ENCODE results near the gene PRKG1.

PRKG1 gene

DNA sequence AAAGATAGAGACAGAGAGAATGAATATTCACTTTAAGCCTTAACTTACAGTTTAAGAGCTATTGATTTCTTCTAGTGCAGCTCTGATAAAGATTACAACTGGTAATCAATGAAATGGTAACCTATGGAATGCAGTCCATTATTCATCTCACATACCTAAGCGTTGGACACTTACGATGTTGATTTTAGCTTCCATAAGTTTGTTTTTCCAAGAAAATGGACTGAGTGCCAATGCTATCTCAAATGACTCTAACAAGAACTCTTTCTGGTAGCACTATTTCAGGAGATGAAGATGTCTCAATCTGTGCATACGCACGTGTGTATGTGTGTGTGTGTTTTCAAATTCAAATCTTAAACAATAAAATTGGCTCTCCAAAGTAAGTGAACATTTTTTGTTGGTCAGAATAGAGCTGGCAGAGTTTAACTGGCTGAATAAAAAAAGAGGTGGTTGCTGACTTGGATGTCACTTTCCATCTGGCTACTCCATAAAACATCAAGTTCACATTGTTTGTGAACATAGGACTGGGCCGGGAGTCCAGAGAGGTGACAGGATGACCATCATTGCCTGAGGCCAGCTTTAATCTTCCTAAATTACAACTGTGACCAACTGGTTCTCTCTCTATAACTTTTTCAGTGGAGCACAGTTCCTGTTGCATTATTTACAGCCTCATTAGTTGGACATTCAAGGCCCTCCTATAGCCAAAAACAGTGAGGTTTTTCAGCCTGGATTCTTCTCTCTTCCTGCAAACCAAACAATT is 732.0 kb downstream of the PRKG1 start:
- no peak for DNase-seq (ENCODE audit: low read depth)

DNA sequence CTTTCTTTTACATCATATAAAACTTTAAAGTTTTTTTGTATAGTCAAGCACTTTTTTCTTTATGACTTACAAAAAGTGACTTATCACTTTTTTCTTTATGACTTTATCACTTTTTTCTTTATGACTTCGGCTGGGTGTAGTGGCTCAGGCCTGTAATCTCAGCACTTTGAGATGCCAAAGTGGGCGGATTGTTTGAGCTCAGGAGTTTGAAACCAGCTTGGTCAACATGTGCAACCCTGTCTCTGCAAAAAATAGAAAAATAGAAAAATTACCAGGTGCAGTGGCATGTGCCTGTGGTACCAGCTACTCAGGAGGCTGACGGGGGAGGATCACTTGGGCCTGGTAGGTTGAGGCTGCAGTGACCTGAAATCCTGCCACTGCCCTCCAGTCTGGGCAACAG is 733.9 kb downstream of the PRKG1 start:
- DNase-seq (ENCODE audit: low read depth) = no peak

DNA sequence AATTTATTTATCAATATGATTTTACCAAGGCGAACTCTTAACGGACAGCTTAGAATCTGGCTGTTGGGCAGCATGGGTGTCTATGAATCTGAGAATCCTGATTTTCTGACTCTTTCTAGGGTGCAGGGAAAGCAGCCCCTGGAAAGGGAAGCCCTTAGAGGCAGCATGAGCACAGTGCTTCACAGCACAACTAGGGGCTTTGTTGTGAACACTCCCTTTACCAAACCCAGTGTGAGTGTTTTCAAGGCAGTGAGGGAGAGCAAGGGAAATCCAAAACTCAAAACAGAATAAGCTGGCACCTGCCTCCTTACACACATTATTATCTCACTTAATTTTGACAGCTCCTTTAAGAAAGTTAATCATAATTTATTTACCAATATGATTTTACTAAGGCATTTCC is 741.4 kb downstream of the PRKG1 start:
- DNase-seq (ENCODE audit: low read depth) = no peak

DNA sequence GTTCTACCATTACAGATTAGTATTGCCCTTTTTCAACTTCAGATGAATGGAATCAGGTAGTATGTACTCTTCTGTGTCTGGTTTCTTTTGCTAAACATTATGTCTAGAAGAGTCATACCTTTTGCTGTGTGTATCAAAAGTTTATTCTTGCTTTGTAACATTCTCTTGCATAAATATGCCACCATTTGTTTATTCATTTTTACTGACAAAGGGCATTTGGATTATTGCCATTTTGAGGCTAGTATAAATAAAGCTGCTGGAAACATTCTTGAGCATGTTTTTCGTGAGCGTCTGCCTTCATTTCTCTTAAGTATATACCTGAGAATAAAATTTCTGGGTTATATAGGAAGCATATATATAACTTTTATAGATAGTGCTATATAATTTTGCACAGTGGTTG is 746.8 kb downstream of the PRKG1 start:
- no peak for DNase-seq (ENCODE audit: low read depth)

DNA sequence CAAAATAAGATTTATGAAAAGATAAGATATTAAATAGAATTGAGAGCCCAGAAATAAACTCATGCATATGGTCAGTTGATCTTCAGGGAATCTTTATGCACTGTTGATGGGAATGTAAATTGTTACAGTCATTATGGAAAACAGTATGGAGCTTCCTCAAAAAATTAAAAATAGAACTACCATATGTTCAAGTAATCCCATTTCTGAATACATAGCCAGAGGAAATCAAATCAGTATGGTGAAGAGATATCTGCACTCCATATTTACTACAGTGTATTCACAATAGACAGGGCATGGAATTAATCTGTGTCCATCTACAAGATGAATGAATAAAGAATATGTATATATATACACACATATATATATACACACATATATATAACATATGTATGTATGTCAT is 747.5 kb downstream of the PRKG1 start:
- no peak for DNase-seq (ENCODE audit: low read depth)

DNA sequence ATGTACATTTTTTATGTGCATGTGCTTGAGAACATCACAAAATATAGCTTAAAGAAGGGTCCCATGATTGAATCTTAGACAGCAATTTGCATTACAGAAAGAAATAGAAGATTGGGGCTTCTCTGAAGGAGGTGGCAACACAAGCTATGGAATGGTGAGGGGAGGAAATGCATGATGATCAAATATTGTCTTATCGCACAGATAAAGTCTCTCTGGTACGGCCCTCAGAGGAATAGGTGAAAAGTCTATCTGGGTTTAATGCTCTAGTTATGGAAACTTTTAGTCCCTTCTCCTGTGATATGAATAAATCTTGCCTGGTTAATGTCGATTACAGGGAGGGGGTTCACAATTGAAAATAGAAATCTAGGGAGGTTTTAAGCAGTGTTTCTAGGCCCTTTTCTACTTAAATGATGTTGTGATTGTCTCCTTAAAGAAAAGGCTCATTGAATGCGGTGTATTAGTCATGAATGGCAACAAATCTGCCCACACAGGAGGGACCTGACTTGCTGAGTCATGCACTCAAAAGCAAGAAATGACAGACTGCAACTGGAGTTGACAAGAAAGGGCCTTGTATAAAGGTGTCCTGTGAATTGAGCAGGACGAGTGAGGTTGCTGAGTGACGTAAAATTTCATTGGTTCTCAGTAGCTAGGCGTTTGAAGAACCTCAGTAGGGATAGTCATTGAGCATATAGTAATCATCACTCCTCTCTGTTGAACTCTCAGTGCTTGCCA is 758.5 kb downstream of the PRKG1 start:
- DNase-seq (ENCODE audit: low read depth) = no peak

DNA sequence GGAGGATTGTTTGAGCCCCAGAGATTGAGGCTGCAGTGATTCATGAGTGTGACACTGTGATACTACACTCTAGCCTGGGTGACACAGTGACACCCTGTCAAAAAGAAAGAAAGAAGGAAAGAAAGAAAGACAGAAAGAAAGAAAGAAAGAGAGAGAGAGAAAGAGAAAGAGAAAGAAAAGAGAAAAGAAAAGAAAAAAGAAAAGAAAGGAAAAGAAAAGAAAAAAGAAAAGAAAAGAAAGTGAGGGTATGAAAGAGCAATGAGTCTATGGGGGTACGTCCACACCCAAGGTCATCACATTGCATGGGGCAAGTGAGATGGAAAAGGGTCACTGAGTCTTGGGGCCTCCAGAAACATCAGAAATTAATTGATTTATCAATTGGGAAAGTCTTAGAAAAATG is 760.3 kb downstream of the PRKG1 start:
- no peak for DNase-seq (ENCODE audit: low read depth)

DNA sequence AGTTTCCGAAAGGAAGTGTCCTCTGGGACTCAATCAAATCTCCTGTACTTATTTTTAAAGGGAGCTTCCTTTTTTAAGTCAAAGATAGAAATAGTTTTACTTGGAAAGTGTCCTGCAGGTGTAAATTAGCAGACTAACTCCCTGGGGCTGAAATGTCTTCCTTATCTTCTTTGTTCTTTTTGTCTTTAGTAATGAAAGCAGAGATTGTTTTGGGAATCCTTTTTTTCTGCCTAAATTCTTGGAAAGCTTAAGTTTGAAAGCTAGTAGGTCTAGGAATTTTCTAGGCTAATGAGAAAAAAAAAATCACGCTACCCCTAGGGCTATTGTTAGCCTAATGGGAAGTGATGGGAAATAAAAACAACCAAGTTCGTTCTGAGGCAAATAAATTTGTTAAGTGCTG is 764.2 kb downstream of the PRKG1 start:
- no peak for DNase-seq (ENCODE audit: low read depth)

DNA sequence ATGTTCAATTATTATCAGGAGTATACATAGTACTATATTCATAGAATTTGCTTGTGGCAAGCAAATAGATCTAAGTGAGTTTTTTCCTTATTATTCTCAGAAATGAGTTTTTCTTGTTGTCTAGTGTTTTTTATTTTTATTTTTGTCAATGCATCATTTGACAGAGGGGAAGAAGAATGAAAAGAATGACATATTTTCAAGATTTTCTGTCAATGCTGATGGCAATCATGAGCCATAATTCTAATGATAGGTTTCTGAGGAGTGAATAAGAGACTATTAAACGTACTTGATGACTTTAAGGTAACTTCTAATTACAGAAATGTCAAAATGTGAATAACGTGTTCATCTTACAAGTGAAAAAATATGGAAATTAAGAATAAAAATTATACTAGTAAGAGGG is 769.7 kb downstream of the PRKG1 start:
- no peak for DNase-seq (ENCODE audit: low read depth)

DNA sequence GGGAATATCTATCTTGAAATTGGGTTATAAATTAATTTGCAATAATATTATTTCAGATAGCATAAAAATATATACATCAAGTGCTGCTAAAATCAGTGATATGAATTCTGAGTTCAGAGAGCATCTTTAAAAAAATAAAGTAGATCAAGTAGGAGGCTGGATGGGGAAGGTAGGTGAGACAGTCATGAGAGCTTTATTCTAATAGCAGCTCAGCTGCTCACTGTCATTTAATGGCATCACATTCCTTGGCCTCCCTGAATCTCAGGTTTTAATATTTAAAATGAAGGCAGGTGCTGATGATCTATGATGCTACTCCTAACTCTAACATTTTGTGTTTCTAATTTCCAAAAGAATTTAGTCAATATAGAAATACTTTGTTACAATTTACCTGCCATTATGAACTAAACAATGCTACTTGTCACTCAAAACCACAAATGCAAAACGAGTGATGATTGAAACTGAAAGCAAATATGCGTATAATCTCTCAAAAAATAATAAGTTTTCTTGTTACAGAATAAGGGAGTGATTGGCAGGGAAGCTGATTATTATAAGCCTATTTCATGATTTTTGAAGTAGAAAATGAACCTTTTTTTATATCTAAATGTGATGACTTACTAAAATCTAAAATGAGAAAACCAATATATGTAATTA is 772.7 kb downstream of the PRKG1 start:
- no peak for DNase-seq (ENCODE audit: low read depth)

DNA sequence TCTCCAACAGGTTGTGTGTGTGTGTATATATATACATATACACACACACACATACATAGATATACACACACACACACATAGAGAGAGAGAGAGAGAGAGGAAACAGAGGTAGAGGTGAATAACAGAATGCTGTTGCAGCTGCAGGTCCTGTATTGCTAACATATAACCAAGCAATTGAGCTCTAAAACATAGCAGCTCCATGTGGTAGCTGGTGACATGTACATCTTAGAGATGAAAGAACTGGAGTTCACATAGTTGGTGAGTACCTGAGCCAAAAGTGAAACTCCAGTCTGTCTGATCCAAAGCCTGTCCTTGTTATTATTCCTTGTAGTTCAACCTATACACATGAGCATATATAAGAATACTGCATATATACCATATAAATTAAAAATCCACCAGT is 778.0 kb downstream of the PRKG1 start:
- DNase-seq (ENCODE audit: low read depth) = no peak

DNA sequence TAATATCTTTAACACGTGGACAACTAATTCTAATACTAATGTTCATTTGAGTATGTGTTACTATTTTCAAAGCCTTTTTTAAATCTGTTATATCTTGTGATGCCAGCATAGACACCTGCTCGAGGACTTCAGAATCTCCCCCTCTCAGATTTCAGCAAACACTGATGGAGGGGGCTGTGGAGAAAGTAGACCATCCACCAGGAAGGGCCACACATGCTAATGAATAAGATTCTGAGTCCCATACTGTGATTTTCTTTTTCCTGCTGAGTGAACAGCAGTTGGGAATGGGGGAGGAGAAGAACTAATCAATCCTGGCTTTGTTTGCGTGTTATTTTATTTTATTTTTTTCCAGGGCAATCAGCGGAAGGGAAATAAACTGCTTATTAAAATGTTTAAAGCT is 783.0 kb downstream of the PRKG1 start:
- DNase-seq (ENCODE audit: low read depth) = no peak

DNA sequence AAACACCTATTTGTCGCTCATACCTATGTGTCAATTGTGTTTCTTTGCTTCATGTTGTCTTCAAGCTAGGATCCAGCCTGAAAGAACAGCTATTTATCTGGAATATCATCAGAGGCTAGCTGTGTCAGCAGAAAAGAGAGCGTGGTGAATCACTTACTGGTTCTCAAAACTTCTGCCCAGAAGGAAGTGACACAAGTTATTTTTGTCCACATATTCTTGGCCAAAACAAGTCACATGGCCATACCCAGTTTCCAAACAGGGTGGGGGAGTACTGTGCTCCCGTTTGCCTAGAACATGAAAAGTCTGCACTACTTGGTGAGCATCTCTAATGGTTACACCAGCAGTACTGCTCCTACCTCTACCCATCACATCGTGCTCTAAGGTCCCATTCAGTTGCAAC is 786.0 kb downstream of the PRKG1 start:
- DNase-seq (ENCODE audit: low read depth) = no peak

DNA sequence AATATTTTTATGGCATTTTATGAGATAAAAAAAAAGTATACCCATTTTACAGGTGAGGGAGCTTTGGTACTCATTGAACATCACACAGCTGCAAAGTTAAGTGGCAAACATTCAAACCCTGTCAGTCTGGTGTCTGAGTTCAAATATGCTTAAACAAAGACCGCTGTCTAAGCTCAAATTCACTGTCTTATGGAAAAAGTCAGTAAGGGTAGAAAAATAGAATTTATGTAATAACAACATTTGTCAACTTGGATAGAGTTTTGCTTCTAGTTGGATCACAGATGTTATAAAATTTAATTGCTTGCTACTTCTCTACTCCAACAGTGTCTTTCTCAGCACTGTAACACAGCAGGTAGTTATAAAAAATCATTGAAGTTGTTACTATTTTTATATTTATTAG is 786.8 kb downstream of the PRKG1 start:
- DNase-seq (ENCODE audit: low read depth) = no peak

DNA sequence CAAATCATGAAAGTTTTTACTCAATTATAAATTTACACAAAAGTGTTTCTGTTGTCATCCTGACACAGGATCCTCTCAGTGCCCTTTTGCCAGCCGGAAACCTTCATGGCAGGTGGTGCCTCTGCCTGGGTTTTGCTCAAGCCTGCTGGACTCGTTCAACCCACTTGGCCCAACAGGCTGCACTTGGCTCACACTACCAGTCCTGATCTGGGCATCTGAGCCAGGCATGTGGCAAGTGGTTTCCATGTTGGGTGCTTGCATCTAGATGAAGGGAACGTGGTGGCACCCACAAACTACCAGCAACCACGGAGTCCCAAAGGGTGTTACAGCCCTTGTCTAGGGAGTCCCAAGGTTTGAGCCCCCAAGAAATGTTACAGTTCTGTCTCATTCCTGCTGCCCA is 787.4 kb downstream of the PRKG1 start:
- no peak for DNase-seq (ENCODE audit: low read depth)

DNA sequence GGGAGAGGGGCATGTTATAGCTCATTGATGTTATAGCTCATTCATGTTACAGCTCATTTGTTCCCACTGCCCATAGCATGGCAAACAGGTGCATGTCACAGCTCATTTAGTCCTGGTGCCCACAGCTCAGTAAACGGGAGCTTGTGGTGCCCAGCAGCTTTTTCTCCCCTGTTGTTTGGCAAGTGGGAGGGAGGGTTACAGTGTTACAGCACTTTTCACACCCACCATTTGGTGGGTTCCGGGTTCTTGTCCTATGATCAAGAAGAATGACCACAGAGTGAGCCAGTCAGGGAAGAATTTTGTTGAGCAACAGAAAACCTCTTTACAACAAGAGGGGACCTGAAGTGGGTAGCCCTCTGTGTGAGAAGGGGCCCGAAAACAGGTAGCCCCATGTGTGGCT is 787.9 kb downstream of the PRKG1 start:
- DNase-seq (ENCODE audit: low read depth) = no peak

DNA sequence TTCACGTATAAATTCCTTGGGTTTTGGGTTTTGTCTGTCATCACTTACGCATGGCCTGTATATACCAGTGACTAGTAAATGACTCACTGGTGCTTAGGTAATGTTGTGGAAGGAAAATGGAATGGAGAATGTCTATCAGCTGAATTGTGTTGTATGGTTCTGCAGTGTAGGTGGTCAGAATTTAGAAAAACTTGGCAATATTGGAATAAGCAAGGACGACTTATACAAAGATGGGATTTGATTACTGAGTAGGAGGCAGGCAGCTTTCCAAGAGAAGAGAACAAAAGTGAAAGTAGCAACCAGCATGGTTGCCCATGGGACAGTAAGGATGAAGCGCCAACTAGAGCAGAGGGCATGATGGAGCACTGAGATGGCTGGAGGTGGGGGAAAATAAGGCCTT is 793.7 kb downstream of the PRKG1 start:
- DNase-seq (ENCODE audit: low read depth) = no peak

DNA sequence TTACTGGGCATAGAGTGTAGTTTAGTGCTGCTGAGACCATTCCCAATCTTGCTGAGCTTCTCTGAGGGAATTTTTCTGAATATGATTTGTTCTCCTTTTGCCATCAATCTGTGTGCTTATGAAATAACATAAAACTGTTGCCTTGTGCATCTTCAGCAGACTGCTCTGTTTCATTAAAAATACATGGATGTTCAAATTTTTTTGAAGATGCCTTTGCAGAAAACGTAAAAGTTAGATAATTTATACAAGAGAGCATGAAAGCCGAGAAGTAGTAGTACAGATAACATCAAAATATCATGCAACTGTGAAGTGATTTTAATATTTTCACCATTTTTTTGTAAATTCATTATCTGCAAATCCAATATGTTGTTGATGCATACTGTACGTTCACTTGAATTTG is 799.8 kb downstream of the PRKG1 start:
- DNase-seq (ENCODE audit: low read depth) = no peak

DNA sequence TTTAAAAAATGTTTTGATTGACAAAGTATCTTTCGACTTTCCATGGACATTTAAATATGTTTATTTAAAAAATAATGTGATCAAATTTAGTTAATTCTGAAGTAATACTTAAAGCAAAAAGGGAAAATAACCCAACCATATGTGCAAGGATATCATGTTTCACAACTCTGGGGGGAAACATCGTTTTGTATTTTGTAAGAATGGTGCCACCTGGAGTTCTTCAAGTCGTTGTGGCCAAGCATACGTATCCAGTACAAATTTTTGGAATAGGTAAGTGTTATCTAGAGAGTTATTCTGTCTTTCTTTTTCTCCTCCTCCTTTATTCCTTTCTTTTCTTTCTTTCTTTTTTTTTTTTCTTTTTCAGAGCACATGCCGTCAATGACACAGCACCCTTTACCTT is 801.3 kb downstream of the PRKG1 start:
- DNase-seq (ENCODE audit: low read depth) = no peak

DNA sequence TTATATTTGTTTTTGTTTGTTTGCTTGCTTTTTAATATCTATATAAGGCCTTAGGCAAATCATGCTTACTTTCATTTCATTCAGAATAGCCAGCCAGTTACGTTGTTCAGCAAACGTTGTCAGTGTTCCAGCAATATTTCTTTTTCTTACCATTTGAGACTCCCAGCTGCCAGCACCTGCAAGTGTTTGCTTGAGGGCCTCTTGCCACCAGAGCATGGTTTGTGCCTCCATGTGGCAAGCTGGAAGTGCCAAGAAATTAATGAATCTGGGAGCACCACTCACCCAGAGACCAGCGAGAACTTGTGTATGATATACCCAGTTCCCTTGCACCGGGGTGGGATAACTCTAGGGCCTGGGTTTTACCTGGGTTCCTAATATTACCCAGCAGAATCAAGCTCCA is 802.2 kb downstream of the PRKG1 start:
- DNase-seq (ENCODE audit: low read depth) = no peak

DNA sequence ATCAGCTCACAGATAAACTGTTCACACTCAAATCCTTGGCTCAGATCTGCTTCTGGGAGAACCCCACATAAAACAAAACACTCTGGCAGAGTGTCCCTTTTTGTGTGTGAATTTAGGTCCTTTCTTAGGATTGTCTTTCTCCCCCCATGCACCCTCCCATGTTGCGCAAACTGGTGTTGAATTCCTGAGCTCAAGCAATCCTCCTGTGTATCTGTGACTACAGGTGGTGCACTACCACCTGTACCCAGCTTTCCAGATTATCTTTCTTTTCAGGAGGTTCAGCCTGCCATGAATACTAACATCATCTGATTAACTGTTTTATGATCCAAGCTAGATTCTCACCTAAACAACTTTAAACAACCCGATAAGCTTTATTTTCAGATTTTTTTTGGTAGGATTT is 802.7 kb downstream of the PRKG1 start:
- no peak for DNase-seq (ENCODE audit: low read depth)

DNA sequence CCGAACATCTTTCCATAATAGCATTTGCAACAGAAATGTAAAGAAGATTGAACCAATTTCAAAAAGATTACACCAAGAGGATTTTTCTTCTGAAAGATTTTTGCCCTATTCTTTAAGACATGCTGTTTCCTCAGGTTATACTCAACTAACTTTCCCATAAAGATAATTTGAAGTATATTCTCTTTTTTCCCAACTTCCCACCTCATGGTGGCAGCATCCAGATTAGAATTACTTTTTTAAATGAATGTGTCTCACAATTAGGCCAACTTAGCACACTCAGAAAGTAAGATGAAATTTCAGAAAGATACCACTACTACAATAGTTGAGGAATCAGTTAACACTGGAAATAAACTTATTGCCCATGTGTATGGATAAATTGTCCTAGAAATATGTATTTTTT is 803.3 kb downstream of the PRKG1 start:
- DNase-seq (ENCODE audit: low read depth) = no peak

DNA sequence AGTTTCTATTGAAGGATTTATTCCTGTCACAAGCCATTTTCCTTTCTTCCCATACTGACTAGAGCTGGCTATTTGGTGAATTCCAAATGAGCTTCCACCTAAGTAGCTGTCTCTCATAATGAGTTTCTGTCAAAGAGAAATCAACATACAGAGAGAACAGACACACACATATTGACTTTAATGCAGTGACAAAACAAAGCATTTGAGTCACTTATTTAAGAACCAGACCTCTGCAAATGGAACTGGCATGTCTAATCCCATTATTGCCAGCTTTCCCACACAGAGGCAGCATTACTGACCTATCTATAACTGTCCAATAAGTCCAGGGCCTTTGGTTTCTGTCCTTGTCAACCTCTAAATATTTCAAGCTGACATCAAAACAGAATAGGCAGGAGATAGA is 804.4 kb downstream of the PRKG1 start:
- no peak for DNase-seq (ENCODE audit: low read depth)

DNA sequence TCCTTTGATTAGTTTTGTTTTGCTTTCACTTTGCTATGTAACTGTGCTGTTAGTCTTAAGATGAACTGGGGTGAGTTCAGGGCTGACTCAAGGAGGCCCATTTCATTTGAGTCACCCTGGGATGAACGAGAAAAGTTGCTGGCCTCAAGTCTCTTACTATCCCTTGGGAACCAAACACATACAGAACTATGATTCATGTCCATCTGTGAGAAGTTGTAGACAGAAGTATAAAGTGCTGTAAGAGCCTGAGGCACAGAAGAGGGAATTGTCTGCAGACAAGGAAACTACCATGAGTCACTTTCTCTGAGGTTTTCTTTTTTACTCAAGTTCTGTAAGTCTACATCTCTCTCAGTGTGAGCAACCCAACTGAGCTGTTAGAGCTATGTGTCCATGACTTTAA is 805.0 kb downstream of the PRKG1 start:
- no peak for DNase-seq (ENCODE audit: low read depth)

All from stimulated activated CD4-positive, alpha-beta T cell treated with anti-CD3 and anti-CD28 coated beads, Interleukin-2, amount 100 ng/mL, for 4 hours (primary cell).